NK-92 (cell line): ENCODE results near the gene FNIP2.
"Not testable (repeated sequence)": the region's sequence is repeated elsewhere in the genome, so short reads cannot be mapped to it uniquely, and the experiment has no call there.

Experiments
- DNase-seq: peaks from one replicate; lab custom pipeline; 2025; ENCODE audit not compliant: unreplicated experiment; lab: John Stamatoyannopoulos, UW

The FNIP2 gene

GRCh38 chr4:158789853-158790252 lies 21.0 kb downstream of the FNIP2 start:
- no peak for DNase-seq

GRCh38 chr4:158793021-158793420 lies 24.2 kb downstream of the FNIP2 start:
- DNase-seq, result no peak

- not testable (repeated sequence) for DNase-seq
Measured at GRCh38 chr4:158793430-158793829, 24.6 kb downstream of the FNIP2 start.

GRCh38 chr4:158796370-158797140 lies 27.7 kb downstream of the FNIP2 start:
- DNase-seq, result no peak

GRCh38 chr4:158798062-158798461 lies 29.2 kb downstream of the FNIP2 start:
- no peak for DNase-seq

GRCh38 chr4:158799013-158799770 lies 30.4 kb downstream of the FNIP2 start:
- DNase-seq, result no peak

- no peak for DNase-seq
Measured at GRCh38 chr4:158799856-158800255, 31.0 kb downstream of the FNIP2 start.

GRCh38 chr4:158801066-158801465 lies 32.2 kb downstream of the FNIP2 start:
- DNase-seq, result no peak

- no peak for DNase-seq
Measured at GRCh38 chr4:158801677-158802076, 32.9 kb downstream of the FNIP2 start.

GRCh38 chr4:158802914-158803313 lies 34.1 kb downstream of the FNIP2 start:
- DNase-seq, result no peak

- no peak for DNase-seq
Measured at GRCh38 chr4:158805635-158806471, 37.0 kb downstream of the FNIP2 start.

- no peak for DNase-seq
Measured at GRCh38 chr4:158807691-158808090, 38.9 kb downstream of the FNIP2 start.

GRCh38 chr4:158808399-158808798 lies 39.6 kb downstream of the FNIP2 start:
- no peak for DNase-seq

GRCh38 chr4:158809208-158809607 lies 40.4 kb downstream of the FNIP2 start:
- DNase-seq, result not testable (repeated sequence)

GRCh38 chr4:158809611-158810486 lies 41.0 kb downstream of the FNIP2 start:
- DNase-seq, result no peak

- no peak for DNase-seq
Measured at GRCh38 chr4:158810487-158811215, 41.8 kb downstream of the FNIP2 start.

GRCh38 chr4:158811216-158811540 lies 42.4 kb downstream of the FNIP2 start:
- DNase-seq, result no peak

- DNase-seq, result no peak
Measured at GRCh38 chr4:158811704-158812103, 42.9 kb downstream of the FNIP2 start.

GRCh38 chr4:158812133-158812532 lies 43.3 kb downstream of the FNIP2 start:
- no peak for DNase-seq

GRCh38 chr4:158812543-158812942 lies 43.7 kb downstream of the FNIP2 start:
- DNase-seq, result no peak
